NCI-H2171 treated with DMSO at 0.1 percent for 48 hours (cell line): ENCODE data around the gene PUM2.
A peak's percentile ranks its signal among the peaks of the same experiment; 100 is the strongest.

Experiments used
- DNase-seq: peaks from one replicate; lab custom pipeline; 2025; lab: John Stamatoyannopoulos, UW

The PUM2 gene

DNA sequence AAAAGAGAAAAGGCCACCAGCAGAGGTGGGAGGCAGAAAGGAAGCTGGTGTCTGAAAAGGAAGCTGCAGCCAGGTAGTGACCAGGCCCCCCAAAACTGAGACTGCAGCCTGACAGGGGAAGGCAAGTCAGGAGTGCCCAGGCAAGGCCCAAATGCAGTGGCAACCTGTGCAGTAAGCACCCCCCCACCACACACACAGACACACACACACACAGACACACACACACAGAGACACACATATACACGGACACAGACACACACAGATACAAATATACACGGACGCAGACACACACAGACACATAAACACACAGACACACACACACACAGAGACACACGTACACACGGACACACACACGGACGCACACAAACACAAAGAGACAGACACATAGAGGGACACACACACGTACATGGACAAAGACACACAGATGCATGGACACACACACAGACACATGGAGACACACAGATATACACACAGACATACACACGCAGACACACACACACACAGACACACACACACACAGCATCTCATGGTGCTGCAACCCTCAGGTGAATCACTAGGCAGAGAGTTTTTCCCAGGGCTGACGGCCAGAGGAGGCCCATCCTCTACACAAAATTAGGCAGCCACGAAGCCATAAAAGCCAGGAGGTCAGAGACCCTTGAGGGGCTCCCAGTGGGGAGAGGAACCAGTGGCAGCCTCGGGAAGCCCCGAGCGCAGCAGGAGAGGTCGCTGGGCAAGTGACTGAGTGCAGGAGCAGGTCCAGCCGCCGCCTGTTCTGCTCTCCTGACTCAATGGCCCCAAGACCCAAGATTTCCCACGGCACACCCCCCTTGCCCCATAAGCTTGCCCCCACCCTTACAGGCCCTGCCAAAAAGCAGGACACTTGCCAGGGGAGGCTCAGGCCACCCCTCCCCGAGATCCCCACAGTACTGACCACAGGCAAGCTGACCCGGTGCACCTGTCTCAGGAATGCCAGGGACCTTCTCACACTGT is 132.0 kb downstream of the PUM2 start:
- no peak for DNase-seq

DNA sequence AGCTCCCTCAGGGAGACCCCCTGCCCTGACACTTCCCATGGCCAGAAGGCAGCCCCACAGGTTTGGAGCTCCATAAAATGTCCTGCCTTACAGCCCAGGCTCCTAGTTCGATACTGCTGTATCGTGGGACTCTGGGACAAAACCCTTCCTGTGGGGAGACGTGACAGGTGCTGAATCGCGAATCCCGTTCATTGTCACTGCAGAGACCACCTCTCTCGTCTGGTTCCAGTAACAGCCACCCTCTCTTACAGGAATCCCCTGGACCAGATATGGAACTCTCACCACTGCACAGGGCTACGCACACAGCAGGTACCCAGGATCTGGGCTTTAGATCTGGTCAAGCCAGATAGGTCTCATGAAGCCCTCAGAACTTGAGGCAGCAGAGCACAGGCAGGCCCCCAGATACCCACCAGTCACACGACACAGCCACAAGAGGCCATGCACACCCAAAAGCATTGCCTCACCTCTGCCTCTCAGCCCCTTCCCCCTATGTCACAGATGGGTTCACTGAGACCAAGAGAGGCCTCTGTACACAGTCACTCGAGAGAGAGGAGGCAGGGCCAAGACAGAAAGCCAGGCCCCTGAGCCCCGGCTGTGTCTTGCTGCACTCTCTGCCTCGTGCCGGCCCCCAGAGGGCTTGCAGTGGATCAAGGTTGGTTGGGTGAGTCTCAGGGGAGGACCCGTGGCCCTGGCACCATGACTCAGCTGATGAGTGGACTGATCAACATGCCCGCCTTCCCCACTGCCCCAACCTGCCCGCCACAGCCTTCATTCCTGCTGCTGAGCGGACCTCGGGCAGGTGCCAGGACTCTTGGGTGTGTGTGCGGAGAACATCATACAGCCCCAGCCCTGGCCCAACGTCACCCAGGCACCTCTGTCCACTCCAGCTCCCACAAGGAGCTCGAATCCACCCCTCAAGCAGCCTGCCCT is 133.3 kb downstream of the PUM2 start:
- DNase-seq, result no peak

DNA sequence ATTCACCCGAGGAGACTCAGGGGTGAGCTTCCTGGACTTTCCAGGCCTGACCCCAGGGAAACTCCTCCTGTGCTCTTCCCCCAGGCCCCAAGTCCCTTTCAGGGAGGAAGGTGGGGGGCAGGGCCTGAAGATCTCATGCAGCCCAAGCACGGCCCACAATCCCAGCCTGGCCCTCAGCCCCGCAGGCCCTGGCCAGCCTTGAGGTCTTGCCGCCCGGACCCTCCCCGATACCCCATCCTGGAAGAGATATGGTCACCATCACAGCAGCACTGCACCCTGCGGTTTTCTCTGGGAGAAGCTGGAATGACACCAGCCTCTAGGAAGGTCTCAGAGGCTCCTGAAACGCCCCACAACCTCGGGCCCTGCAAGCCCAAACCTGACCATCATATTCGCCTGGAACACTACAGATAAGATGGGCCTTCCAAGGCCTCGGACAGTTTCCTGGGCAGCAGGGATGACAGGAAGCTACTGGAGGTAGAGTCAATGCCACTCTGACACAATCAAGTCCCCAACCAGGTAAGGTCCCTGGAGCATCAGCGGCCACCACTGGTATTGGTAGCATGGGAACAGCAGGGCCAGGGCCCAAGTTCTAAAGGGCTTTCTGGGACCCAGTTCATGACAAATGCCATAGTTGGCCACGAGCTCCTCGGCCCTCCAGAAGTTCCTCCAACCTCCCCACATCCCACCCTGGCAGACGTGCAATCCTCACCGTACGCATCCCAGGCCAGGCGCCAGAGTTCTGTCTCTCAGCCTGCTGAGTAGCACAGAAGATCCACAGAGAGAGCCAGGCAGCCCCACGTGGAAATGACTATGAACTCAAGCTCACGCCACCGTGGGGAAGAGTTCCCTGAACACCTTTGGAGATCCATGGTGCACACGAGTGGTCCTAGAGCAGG is 134.3 kb downstream of the PUM2 start:
- DNase-seq, result no peak

DNA sequence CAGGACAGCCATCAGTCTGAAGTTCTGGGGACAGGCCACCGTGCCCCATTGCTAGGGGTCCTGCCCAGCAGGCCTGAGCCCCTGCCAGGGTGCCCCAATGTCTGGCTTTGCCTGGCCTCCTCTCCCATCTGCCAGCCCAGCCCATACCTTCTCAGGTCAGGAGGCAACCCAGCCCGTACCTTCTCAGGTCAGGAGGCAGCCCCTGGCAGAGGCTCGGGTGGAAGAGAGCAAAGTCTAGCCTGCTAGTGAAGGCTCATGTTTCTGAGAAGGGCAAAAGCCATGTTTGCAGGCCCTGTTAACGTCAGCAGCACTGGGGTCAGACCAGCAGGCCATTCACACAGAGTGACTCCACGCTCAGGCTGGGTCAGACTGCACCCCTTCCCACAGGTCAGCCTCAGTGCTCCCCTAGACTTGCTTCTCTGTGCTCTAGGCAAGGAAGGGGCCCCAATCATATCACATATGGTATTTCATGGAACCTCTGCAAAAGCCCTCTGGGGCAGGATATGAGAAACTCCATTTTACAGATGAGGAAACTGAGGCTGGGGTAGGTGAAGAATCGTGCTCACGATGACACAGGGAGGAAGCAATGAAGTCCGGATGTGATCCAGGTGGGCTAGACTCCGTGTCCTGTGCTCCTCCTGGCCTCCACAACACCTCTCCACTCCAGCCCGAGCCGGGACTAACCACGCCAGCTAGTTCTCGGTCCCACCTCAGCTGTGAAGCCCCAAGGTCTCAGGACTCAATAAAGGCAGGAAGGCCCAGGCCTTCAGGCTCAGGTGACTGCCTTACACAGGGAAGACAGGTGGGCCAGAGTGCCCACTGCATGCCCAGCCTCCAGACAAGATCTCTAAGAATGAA is 135.2 kb downstream of the PUM2 start:
- DNase-seq, result no peak

DNA sequence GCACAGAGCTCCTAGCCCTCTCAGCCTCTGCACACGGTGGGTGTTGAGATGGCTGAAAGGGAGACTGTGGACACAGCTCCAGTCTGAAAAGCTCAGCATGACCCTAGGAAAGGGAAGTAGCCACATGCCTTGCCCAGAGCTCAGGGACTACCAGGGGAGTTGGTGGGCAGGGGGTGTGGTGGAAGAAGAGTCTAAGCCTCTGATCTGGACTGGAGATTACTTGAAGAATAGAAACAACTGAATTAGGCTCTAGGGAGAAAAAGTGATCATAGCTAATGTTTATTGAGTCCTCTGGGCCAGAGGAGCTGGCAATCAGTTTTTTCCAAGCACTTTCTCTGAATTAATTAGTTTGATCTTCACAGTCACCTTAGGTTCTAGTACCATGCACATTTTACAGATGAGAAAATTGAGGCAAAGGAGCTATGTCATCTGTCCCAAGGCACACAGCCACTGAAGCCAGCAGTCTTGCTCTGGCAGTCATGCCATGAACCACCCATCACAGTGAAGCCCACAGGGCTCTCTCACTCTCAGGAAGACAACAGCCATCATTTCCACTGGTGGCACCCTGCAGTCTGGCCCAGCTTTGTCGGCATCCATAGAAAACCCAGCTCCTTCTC is 136.0 kb downstream of the PUM2 start:
- DNase-seq, result no peak

DNA sequence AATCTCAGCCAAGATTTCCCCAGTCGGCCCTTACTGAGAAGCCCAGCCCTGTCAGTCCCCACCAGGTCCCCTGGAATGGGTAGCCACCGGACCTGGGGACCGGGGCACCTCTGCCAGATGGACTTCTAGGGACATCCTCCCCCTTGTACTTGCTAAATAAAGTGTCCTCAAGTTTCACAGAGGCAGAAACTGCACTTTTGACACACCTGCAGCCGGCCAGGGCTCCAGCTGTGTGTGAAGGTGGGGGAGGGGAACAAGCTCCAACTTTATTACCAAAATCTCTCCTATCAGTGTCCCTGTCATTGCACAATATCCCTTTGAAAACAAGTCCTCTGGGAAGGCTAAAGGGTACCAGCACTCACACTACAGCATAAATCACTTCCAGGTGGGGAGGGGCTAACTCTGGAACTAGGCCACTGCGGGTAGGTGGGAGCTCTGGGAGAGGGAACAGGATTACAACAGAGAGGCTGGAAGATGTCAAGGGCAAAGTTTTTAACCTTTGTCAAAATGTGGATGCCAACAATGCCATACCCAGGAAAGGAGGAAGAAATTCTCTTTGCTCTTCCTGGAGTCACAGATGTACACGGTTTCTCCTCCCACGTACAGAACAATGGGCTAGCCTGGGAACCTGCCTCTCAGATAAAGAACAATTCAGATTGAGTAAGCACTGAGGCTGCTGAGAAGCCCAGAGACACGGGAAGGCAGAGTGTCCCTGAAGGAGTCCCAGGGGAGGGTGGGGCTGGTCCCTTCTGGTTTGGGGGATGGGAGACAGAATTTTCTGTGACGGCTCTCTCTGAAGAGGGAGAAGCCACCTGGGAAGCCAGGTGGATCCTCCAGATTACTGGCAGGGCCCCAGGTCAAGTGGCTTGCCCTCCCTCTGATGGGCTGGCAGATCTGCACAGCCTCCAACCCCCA is 136.7 kb downstream of the PUM2 start:
- DNase-seq, result peak; percentile 98

DNA sequence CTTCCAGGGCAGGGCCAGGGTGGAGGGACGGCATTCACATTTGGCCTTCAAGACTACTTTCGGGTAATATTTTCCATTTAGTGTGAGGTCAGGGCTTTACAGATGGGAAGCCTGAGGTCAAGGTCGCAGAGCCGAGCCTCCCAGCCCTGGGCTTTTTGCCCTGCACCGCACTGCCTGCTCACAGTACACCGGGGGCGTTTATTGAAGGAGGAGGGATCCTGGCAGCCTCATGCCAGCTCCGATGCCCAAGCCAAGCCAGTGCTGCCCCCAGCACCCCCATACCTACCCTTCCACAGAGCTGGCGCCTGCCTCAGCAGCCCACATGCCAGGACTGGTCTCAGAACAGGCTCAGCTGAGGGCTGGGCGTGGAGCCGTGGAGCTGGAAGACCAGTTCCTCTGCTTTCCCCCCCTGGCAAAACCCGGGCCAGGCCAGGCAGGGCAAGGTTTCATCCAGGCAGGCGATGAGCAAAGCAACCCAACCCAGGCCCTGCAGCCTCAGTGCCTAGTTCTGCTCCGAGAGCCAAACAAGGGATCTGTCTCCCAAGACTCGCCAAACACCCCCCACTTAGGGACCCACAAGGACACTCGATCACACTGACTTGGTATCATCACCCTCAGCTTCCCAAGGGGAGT is 137.7 kb downstream of the PUM2 start:
- DNase-seq, result no peak

DNA sequence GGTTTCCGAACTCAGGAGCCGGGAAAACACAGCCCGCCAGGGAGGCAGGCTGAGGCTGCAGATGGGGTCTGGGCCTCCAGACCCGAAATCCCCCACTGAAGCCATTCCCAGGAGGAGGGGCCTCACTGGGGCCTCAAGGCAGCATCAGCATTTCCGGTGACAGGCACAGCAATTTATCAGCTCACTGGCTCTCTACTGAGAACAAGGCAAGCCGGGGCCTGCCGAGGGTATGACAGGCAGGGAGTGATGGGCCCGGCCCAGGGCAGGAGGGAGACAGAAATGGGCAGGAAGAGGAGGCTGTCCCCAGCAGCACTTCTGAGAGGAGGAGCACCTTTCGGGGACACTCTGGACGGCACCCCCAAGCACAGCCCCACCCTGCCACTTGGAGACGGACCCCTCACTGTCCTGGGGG is 138.2 kb downstream of the PUM2 start:
- peak; percentile 91 for DNase-seq

DNA sequence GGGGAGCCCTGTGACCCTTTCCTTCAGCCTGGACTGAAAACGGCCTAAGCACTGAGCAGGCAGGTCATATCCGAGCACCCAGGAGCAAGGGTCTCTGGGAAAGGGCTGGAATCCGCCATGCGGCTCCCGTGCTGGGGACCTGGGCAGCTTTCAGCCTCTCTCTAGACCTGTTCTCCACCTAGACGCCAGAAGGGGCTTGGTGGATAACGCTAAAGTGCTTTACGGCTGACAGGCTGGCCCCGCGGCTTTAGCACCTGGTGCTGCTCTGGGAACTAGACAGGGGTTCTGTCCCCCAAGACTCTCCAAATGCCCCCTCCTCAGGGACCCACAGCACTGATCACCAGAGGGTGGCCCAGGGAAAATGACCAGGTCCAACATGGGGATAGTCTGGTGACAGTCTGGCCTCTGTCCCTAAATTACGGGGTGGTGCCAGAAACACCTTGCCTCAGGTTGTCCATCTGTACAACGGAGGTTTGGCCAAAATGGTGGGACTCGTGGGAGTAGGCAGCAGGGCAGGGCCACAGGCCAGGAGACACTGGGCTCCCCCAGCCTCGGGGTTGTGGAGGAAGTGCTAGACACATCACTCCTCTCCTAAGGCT is 138.7 kb downstream of the PUM2 start:
- no peak for DNase-seq

DNA sequence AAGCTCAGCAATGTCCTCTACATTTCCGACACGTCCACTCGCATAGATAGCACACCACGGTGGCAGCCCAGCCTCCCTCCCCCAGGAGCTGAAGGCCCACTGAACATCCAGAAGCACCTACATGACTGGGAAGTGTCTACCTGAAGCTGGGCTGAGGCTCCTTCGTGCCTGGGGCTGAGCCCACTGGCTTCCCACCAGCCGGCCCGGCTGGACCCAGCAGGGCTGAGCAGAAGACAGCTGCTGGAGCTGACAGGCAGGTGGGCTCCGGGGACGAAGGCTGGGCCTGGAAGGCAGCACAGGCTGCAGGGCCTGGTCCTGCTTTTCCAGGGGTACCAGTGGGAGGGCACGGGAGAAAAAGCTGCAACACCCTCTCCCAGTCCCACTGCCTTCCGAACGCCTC is 139.2 kb downstream of the PUM2 start:
- DNase-seq, result no peak

DNA sequence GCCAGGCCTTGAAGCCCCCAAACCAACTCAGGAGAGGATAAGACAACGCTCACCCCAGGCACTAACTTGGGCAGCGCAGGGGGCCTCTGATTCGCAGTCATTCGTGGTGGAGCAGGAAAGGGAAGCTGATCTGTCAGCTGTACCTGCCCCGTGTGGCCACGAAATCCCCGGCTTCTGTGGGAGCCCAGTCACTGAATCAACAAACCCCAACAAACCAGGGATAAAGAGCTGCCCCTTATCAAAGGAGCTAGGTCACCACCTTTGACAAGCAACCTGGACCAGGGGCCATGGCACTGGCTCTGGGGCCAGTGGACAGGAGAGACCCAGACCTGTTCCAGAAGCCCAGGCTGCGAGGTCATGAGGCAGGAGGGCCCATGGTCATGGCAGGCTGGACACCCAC is 140.2 kb downstream of the PUM2 start:
- no peak for DNase-seq

DNA sequence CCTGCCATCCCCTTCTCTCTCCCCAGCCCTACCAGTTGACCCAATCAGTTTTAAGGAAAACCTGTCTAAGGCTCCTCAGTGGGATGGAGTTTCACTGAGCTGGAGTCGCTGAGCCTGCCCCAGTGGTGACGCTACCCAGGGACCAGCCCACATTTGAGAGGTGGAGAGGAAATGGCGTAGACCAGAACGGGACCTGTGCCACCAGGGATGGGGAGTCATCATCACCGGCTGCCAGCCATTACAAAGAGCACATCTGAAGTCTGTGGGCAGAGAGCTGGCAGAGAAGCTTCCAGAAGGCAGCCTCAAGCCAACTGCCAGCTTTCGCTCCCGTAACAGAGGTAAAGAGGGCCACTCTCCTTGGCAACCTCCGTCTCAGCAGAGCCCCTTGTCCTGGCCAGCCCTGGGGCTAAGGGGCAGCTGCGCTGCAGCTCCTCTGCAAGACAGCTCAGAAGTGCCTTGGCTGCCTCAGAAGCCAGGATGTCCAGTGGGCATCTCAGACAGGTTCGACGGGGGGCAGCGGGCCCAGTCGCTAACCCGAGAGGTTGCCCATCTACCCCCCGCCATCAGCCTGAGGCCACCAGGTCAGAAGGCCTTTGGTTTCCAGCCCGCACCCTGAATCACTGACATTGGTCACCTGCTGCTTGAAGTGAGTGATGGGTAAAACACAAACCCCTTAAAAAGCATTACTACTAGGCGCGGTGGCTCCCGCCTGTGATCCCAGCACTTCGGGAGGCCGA is 141.1 kb downstream of the PUM2 start:
- no peak for DNase-seq

DNA sequence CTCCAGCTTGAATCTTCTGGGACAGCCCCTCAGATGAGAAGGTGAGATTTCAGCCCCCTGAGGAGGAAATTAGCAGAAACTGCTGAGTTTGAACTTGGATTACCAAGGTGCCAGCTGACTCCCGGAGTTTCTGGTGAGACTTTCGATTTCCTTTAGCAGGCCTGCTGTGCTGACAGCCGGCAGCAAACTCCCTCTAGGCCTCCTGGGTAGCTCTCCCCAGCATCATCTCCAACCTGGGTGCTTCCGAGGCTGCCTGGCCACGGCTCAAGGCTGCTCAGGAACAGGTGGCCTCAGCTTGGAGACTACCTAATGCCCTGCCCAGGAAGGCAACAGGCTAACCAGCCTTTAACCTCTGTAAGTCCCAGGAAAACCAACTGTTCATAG is 142.2 kb downstream of the PUM2 start:
- DNase-seq, result peak; percentile 59

DNA sequence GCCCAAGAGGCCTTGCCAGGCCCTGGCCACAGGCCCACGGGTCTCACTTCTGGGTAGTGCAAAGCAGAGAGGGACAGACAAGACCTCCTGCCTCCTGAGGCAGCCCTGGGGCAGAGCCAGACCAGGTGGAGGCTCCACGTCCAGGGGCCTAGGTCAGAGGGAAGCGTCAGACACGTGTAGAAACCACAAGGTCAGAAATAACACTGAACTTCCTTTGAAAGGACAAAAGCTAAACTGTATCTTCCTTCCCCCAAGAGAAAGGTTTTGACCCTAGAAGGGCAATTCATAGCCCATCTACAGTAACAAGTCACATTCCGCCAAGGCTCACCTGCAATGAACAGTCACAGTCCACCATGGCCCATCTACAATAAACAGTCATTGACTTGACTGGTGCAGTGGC is 143.6 kb downstream of the PUM2 start:
- DNase-seq, result no peak

DNA sequence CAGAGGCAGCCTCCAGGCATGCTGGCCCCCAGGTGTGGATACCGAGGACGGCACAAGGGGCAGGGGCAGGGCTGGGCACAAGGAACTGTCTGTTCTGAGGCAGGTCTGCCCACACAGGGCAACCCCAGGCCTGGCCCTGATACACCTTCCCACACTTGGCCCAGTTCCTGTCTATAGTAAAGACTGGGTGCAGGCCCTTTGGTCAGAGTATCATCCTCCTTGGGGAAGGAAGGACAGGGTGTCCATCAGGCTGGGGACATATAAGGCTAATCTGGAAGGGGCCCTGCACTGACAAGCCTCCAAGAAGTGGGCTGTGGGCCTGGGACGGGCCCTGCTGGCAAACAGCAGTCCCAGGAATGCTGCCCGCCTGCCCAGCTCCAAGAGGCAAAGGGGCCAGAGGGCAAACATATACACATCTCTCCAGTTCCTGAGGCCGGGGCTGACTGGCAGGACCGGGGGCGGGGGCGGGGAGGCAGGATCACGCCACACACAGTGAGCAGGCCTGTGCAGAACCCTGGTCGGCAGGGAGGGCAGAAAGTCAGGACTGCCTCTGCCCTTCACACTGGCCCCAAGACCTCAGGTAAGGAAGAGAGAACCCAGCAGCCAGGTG is 144.6 kb downstream of the PUM2 start:
- no peak for DNase-seq

DNA sequence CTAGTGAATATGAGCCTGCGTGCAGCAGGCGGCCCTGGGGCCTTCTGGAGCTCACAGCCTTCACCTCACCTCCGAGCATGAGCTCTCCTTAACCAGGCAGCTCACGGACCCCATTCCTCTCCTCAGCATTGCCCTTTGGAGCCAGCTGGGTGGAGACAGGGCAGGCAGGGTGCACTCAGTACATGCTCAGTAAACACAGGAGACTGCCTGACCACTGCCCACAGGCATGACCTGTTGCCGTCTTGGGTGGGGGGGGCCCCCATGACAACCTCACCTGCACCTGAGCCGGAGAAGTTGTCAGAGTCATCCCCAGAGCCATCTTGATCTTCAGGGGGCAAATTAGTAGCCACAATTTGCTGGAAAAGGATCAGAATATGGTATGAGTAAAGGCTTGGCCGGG is 145.6 kb downstream of the PUM2 start:
- no peak for DNase-seq

DNA sequence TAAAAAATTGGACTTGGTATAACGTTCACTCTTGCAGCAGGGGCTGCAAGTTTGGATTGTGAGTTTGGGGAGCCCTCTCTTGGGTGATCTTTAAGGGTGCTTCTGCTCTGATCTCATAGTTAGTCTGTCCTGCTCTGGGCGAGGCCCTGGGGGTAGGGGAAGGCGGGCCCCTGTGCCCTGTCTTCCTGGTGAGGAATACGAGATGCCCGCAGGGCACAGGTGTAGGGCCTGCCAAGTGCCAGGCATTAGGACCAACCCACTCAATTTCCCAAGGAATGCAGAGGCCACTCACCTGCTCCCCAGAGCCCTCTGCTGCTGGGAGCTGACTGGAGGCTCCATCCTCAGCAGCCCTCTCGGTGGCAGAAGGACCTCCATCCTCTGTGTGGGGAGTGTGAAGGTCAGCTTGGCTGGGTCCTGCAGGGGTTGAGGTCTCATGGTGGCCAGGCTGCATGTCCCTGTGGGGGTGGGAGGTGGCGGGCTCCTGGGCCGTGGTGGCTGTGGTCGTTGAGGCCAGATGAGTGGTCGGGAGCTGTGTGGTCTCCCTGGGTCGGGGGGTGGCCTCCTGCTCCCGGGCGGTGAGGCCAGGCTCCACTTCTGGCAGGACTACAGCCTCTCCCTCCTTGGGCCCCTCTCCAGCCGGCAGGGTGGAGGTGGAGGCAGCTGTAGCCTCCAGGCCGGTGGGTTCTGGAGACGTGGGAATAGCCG is 147.0 kb downstream of the PUM2 start:
- DNase-seq, result no peak
